ENCODE data around the gene CCDC3. TPM values are rescaled to one million over a fixed set of nuclear protein-coding genes. Genes with fewer than 3 reads are reported as not detected.

Gene CCDC3
- total and polyA plus RNA-seq, 2 of the 4 experiments (the other 2 are of a cell fraction): 0.29 to 0.36 TPM

GRCh38 chr10:12946372-12946771 is 55.1 kb downstream of the CCDC3 start:
- no peak for ATAC-seq (ENCODE audit: low read depth)
- intact Hi-C loops (cut with micrococcal nuclease): no loop called here
- no peak overlapping the region for H3K27ac ChIP-seq (ENCODE audit: insufficient read depth, low read length)

More at GRCh38 chr10:12946372-12946771, 55.1 kb downstream of the CCDC3 start:
- no peaks in the 10 kb centered on the region for H3K36me3 ChIP-seq (ENCODE audit: control insufficient read depth, insufficient read depth, low read length)
- in situ Hi-C loops (cut with MboI; ENCODE audit: low sequenced_read_pairs): no loop called here
- H2BK20ac ChIP-seq (ENCODE audit: low read depth, low read length): no peak overlapping the region
- POLR2A ChIA-PET (ENCODE audit: unreplicated experiment): no interaction called here
- no peak overlapping the region for H4K8ac ChIP-seq (ENCODE audit: low read depth in 2 of 2, low read length in 2 of 2)
- H2BK5ac ChIP-seq (ENCODE audit: low read depth, low read length, poor library complexity, severe bottlenecking): no peak overlapping the region
- no peak for DNase-seq
- no peak overlapping the region for H3K4me2 ChIP-seq (ENCODE audit: low read depth, low read length)
- H3K9ac ChIP-seq (ENCODE audit: low read depth, low read length): no peak overlapping the region
- dilution Hi-C loops (cut with HindIII; ENCODE audit: low sequenced_read_pairs, unreplicated experiment): no loop called here
- TF ChIP-seq CHD1 (IDR thresholded peaks at IDR 0.05; ENCODE audit: low read depth, low read length) (no peak), FOS (IDR thresholded peaks at IDR 0.05; ENCODE audit: low read depth, low read length) (no peak)
- H4K91ac ChIP-seq (ENCODE audit: insufficient read depth, low read depth, low read length): no peak overlapping the region
- H3K79me1 ChIP-seq (ENCODE audit: low read depth in 1 of 2, low read length in 2 of 2): no peaks in the 10 kb centered on the region
- H2AK9ac ChIP-seq (replicated peaks; ENCODE audit: low read depth, low read length, poor library complexity): no peak overlapping the region
- H3K56ac ChIP-seq (ENCODE audit: extremely low read depth, insufficient read depth, low read length): no peak overlapping the region
- no peaks in the 10 kb centered on the region for H4K20me1 ChIP-seq (ENCODE audit: insufficient read depth, low read length)
- BruUV-seq (replicated peaks): no TSS peak
- no peak overlapping the region for H3K4me3 ChIP-seq (ENCODE audit: insufficient read depth, low read depth, low read length)
- no peaks in the 10 kb centered on the region for H3K9me1 ChIP-seq (ENCODE audit: insufficient read depth, low read length)
- no peak overlapping the region for H3K18ac ChIP-seq (ENCODE audit: low read depth, low read length)
- no peak overlapping the region for H2BK120ac ChIP-seq (ENCODE audit: low read depth, low read length)
- H3K23ac ChIP-seq (ENCODE audit: low read depth, low read length): no peak overlapping the region
- 83% methylated on average over 1 of the region's 3 CpGs; no CpG with 5 or more reads in 1 of the 2 experiments for WGBS, 2 experiments (ENCODE audit: extremely low coverage in 2 of 2, insufficient read length in 1 of 2)
- CTCF ChIA-PET: no interaction called here
- no peak overlapping the region for H3K14ac ChIP-seq (replicated peaks; ENCODE audit: low read depth, low read length)
- no peaks in the 10 kb centered on the region; the same call in 1 of the 2 replicates for H3K27me3 ChIP-seq (ENCODE audit: control insufficient read depth, insufficient read depth, low read length)
- no peak overlapping the region for H4K5ac ChIP-seq (ENCODE audit: low read depth, low read length)
- H3K4me1 ChIP-seq (ENCODE audit: control insufficient read depth, insufficient read depth, low read length): peaks cover 3% of the 10 kb centered on the region; the same call in 1 of the 2 replicates
- H3K4ac ChIP-seq (ENCODE audit: low read depth, low read length): no peak overlapping the region
- H2BK15ac ChIP-seq (ENCODE audit: low read depth, low read length): no peak overlapping the region
- H2AK5ac ChIP-seq (ENCODE audit: low read depth, low read length): no peak overlapping the region
- H2AFZ ChIP-seq (replicated peaks; ENCODE audit: low read length, poor library complexity): no peak overlapping the region
- H3K9me3 ChIP-seq (ENCODE audit: control insufficient read depth, insufficient read depth, low read length): no peaks in the 10 kb centered on the region
